ENCODE data around the gene OOSP3. TPM values are rescaled to one million over a fixed set of nuclear protein-coding genes. Genes with fewer than 3 reads are reported as not detected.
"Not testable (repeated sequence)": the region's sequence is repeated elsewhere in the genome, so short reads cannot be mapped to it uniquely, and the experiment has no call there.

The OOSP3 gene
- total RNA-seq, 1 donor from 2014 or later, result 0.54 TPM

DNA sequence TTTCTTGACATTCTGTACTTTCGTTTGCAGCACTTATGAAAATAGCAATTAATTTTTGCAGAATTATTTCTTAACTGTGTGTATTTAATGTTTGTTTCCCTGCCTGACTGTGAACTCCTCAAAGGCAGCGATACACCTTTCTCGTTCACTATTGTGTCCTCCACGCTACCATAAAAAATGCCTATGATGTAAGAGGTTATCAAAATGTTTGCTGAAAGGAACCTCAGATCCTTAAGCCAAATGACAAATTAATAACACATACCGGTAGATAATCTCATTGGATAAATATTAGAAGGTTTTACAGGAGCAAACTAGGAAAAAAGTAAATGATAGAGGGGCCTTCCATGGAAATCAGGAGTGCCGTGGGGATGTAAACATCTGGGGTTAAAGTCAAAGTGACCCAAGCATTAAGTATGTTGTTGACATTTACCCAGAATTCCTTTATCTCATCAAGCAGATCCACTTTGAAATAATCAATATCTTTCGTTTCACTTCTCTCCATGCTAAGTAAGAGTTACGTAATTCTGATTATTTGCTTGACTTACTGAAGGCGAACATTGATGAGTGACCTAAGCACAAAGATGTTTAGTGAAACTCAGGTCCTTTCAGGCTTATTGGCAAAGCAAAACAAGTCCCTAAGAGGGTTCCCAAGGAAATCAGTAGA, 2.6 kb upstream of the OOSP3 start:
- Mint-ChIP-seq H3K27ac (ENCODE audit: unreplicated experiment) (no peak overlapping the region), H3K27me3 (ENCODE audit: unreplicated experiment) (no peaks in the 10 kb centered on the region), H3K4me1 (ENCODE audit: unreplicated experiment) (no peaks in the 10 kb centered on the region), H3K4me3 (ENCODE audit: unreplicated experiment) (no peak overlapping the region), H3K36me3 (ENCODE audit: low read depth, unreplicated experiment) (no peaks in the 10 kb centered on the region), H3K9me3 (ENCODE audit: unreplicated experiment) (no peaks in the 10 kb centered on the region)
- TF ChIP-seq, protein P1, sequence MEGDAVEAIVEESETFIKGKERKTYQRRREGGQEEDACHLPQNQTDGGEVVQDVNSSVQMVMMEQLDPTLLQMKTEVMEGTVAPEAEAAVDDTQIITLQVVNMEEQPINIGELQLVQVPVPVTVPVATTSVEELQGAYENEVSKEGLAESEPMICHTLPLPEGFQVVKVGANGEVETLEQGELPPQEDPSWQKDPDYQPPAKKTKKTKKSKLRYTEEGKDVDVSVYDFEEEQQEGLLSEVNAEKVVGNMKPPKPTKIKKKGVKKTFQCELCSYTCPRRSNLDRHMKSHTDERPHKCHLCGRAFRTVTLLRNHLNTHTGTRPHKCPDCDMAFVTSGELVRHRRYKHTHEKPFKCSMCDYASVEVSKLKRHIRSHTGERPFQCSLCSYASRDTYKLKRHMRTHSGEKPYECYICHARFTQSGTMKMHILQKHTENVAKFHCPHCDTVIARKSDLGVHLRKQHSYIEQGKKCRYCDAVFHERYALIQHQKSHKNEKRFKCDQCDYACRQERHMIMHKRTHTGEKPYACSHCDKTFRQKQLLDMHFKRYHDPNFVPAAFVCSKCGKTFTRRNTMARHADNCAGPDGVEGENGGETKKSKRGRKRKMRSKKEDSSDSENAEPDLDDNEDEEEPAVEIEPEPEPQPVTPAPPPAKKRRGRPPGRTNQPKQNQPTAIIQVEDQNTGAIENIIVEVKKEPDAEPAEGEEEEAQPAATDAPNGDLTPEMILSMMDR (IDR thresholded peaks at IDR 0.05; ENCODE audit: unreplicated experiment), result no peak
- no peak for DNase-seq (ENCODE audit: low spot score)

DNA sequence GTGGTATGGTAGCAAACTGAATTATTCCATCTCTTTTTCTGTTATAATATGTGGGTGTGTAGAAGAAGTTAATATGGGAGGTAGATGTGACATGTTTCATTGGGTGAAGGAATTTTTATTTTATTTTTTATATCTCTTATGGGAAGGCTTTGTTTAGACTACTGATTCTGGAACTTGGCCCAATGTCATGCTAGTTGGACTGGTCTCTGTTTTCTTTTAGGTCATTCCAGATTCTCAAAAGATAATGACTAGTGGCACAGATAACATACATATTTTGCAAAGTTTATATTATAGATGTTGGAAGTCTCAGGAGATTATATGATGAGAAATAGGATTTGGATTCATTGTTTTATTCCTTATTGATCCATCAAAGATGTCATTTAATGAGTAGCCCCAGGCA, 1.3 kb upstream of the OOSP3 start:
- H3K4me3 Mint-ChIP-seq (ENCODE audit: unreplicated experiment), result no peak overlapping the region
- H3K36me3 Mint-ChIP-seq (ENCODE audit: low read depth, unreplicated experiment), result no peaks in the 10 kb centered on the region
- H3K27ac Mint-ChIP-seq (ENCODE audit: unreplicated experiment), result no peak overlapping the region
- no peaks in the 10 kb centered on the region for H3K9me3 Mint-ChIP-seq (ENCODE audit: unreplicated experiment)
- no peak for DNase-seq (ENCODE audit: low spot score)
- TF ChIP-seq, protein P1 (IDR thresholded peaks at IDR 0.05; ENCODE audit: unreplicated experiment), result no peak
- H3K4me1 Mint-ChIP-seq (ENCODE audit: unreplicated experiment), result no peaks in the 10 kb centered on the region
- H3K27me3 Mint-ChIP-seq (ENCODE audit: unreplicated experiment), result no peaks in the 10 kb centered on the region

DNA sequence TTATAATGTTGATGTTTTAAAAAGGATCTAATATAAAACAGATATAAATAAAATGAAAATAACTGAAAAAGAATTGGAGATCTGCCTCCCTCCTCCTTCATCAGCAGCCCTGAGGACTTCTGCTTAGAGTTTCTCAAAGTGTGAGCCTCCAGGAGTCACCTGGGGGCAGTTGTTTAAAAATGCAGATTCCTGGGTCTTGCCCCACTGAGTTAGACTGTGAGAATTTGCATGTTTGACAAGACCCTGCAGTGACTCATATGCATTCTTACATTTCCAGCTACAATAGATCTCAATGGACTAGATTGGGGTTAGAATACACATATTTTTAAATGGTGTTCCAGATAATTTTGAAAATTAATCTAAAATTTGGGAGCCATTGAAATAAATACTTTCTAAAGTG, 798 bp upstream of the OOSP3 start:
- no peak overlapping the region for H3K4me3 Mint-ChIP-seq (ENCODE audit: unreplicated experiment)
- DNase-seq (ENCODE audit: low spot score), result no peak
- TF ChIP-seq, protein P1 (IDR thresholded peaks at IDR 0.05; ENCODE audit: unreplicated experiment), result no peak
- H3K9me3 Mint-ChIP-seq (ENCODE audit: unreplicated experiment), result no peaks in the 10 kb centered on the region
- no peaks in the 10 kb centered on the region for H3K36me3 Mint-ChIP-seq (ENCODE audit: low read depth, unreplicated experiment)
- no peaks in the 10 kb centered on the region for H3K27me3 Mint-ChIP-seq (ENCODE audit: unreplicated experiment)
- H3K4me1 Mint-ChIP-seq (ENCODE audit: unreplicated experiment), result no peaks in the 10 kb centered on the region
- H3K27ac Mint-ChIP-seq (ENCODE audit: unreplicated experiment), result no peak overlapping the region

DNA sequence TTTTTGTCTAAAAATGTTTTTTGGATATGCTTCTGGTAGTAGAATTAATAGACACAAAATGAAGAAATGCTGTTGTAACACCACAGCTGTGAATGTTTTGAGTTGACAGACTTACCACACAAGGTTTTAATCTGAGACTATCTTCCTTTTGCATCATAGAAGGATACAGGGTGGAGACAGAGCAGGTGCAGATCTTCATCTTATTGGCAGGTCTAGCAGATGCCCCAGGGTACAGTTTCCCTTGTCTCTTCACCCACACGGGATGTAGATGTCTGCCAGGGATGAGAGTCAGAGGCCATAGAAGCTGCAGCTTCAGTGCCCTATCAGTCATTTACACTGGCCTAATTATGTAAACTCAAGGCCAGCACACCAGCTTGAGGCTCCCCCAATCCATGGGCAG, 985 bp downstream of the OOSP3 start:
- Mint-ChIP-seq H3K36me3 (ENCODE audit: low read depth, unreplicated experiment) (no peaks in the 10 kb centered on the region), H3K9me3 (ENCODE audit: unreplicated experiment) (no peaks in the 10 kb centered on the region), H3K4me1 (ENCODE audit: unreplicated experiment) (no peaks in the 10 kb centered on the region), H3K27me3 (ENCODE audit: unreplicated experiment) (peaks cover 3% of the 10 kb centered on the region), H3K4me3 (ENCODE audit: unreplicated experiment) (no peak overlapping the region), H3K27ac (ENCODE audit: unreplicated experiment) (no peak overlapping the region)
- no peak for DNase-seq (ENCODE audit: low spot score)
- TF ChIP-seq, protein P1 (IDR thresholded peaks at IDR 0.05; ENCODE audit: unreplicated experiment), result no peak

DNA sequence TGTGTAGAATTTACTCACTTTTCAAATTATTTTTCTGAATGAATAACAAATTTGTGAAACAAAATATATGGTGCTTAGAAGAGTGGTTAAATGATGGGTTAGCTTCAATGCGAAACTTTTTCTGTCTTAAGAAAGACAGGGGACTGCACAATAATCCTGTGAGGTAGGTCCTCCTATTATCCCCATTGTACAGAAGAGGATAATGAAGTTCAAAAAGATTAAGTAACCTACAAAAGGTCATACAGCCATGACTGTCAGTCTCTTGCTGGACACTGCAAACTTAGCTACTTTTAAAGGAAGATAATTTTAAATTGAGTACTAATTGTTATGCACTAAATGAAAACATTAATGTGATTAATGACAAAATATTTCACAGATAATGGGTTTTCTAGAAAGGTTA, 5.0 kb downstream of the OOSP3 start:
- DNase-seq (ENCODE audit: low spot score), result no peak
- Mint-ChIP-seq H3K4me3 (ENCODE audit: unreplicated experiment) (no peak overlapping the region), H3K27ac (ENCODE audit: unreplicated experiment) (no peak overlapping the region), H3K4me1 (ENCODE audit: unreplicated experiment) (no peaks in the 10 kb centered on the region), H3K9me3 (ENCODE audit: unreplicated experiment) (no peaks in the 10 kb centered on the region), H3K36me3 (ENCODE audit: low read depth, unreplicated experiment) (peaks cover 17% of the 10 kb centered on the region), H3K27me3 (ENCODE audit: unreplicated experiment) (peaks cover 3% of the 10 kb centered on the region)
- TF ChIP-seq, protein P1 (IDR thresholded peaks at IDR 0.05; ENCODE audit: unreplicated experiment), result no peak

DNA sequence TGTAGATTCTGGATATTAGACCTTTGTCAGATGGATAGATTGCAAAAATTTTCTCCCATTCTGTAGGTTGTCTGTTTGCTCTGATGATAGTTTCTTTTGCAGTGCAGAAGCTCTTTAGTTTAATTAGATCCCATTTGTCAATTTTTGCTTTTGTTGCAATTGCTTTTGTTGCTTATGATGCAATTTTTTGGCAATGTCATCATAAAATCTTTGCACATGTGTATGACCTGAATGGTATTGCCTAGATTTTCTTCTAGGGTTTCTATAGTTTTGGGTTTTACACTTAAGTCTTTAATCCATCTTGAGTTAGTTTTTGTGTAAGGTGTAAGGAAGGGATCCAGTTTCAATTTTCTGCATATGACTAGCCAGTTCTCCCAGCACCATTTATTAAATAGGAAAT, 8.6 kb downstream of the OOSP3 start:
- not testable (repeated sequence) for H3K9me3 Mint-ChIP-seq (ENCODE audit: unreplicated experiment); H3K27me3 Mint-ChIP-seq (ENCODE audit: unreplicated experiment)
- H3K36me3 Mint-ChIP-seq (ENCODE audit: low read depth, unreplicated experiment), result peaks cover 25% of the 10 kb centered on the region

More for the DNA sequence above, 8.6 kb downstream of the OOSP3 start:
- not testable (repeated sequence) for H3K4me1 Mint-ChIP-seq (ENCODE audit: unreplicated experiment); H3K27ac Mint-ChIP-seq (ENCODE audit: unreplicated experiment); H3K4me3 Mint-ChIP-seq (ENCODE audit: unreplicated experiment); DNase-seq (ENCODE audit: low spot score)
